ENCODE measurements around the gene LAPTM5.

DNA sequence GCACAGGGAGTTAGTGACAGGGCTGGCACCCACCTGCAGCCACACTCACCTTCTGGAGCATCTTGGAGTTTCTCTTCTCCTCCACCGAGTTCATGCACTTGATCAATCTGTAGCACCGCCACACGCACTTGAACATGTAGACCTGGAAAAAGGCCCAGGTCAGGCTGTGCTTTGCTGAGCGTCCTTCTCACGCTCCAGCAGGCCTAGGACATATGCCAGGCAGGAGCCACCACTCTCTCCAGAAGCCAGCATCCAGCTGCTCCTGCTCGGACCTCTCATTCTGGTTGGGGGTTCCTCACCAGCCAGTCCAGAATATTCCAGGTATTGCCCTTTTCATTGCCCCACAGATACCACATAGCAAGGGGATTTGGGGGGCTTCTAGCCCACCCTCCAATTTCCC, 22.4 kb downstream of the LAPTM5 start:
- TF ChIP-seq CREB1 (IDR thresholded peaks at IDR 0.05; ENCODE audit: low read depth) (no peak), CTCF (IDR thresholded peaks at IDR 0.05 in 2 of 3, conservative IDR thresholded peaks at IDR 0.05 in 1 of 3; ENCODE audit: control insufficient read depth in 2 of 3, extremely low read depth in 1 of 3, insufficient read depth in 1 of 3, low read depth in 3 of 3, low read length in 3 of 3) (no peak), POLR2A (IDR thresholded peaks at IDR 0.05; ENCODE audit: low read depth, low read length) (peak; percentile 55; the same call in 1 of the 2 replicates), EZH2 (IDR thresholded peaks at IDR 0.05; ENCODE audit: borderline replicate concordance, control insufficient read depth, low read depth, low read length) (no peak), SMC3 (IDR thresholded peaks at IDR 0.05; ENCODE audit: borderline replicate concordance, low read length) (no peak), POLR2AphosphoS5 (IDR thresholded peaks at IDR 0.05; ENCODE audit: low read length) (no peak; the same call in none of the 2 replicates), JUNB (IDR thresholded peaks at IDR 0.05) (no peak), CHD1 (IDR thresholded peaks at IDR 0.05; ENCODE audit: low read depth, low read length) (no peak), NFIC (IDR thresholded peaks at IDR 0.05; ENCODE audit: low read depth, low read length) (no peak), RAD21 (IDR thresholded peaks at IDR 0.05; ENCODE audit: insufficient read depth, low read depth, low read length) (no peak), CEBPB (IDR thresholded peaks at IDR 0.05; ENCODE audit: borderline replicate concordance in 1 of 2, low read depth in 2 of 2, low read length in 2 of 2) (no peak), ZNF687 (IDR thresholded peaks at IDR 0.05) (no peak), TCF12 (IDR thresholded peaks at IDR 0.05; ENCODE audit: low read depth, low read length) (no peak)
- TF ChIP-seq, protein P1, sequence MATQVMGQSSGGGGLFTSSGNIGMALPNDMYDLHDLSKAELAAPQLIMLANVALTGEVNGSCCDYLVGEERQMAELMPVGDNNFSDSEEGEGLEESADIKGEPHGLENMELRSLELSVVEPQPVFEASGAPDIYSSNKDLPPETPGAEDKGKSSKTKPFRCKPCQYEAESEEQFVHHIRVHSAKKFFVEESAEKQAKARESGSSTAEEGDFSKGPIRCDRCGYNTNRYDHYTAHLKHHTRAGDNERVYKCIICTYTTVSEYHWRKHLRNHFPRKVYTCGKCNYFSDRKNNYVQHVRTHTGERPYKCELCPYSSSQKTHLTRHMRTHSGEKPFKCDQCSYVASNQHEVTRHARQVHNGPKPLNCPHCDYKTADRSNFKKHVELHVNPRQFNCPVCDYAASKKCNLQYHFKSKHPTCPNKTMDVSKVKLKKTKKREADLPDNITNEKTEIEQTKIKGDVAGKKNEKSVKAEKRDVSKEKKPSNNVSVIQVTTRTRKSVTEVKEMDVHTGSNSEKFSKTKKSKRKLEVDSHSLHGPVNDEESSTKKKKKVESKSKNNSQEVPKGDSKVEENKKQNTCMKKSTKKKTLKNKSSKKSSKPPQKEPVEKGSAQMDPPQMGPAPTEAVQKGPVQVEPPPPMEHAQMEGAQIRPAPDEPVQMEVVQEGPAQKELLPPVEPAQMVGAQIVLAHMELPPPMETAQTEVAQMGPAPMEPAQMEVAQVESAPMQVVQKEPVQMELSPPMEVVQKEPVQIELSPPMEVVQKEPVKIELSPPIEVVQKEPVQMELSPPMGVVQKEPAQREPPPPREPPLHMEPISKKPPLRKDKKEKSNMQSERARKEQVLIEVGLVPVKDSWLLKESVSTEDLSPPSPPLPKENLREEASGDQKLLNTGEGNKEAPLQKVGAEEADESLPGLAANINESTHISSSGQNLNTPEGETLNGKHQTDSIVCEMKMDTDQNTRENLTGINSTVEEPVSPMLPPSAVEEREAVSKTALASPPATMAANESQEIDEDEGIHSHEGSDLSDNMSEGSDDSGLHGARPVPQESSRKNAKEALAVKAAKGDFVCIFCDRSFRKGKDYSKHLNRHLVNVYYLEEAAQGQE (IDR thresholded peaks at IDR 0.05; ENCODE audit: low read depth, low read length), result no peak

Data from GM12878 (cell line).